DND-41 (cell line): ENCODE results near the gene RPA4.

Experiments used
- CTCF ChIP-seq: IDR thresholded peaks from 2 replicates; pipeline ENCODE4 v1.5.1; 2012; ENCODE audit warnings: borderline replicate concordance, low read length, moderate library complexity, mild to moderate bottlenecking; ENCODE audit not compliant: poor library complexity, severe bottlenecking; ENCODE audit errors: extremely low read depth
- EZH2 ChIP-seq: IDR thresholded peaks from 3 replicates; pipeline ENCODE4 v1.6.1; 2012; ENCODE audit warnings: borderline replicate concordance, low read depth, mild to moderate bottlenecking, moderate library complexity, low read length, inconsistent platforms; ENCODE audit not compliant: severe bottlenecking

DNA sequence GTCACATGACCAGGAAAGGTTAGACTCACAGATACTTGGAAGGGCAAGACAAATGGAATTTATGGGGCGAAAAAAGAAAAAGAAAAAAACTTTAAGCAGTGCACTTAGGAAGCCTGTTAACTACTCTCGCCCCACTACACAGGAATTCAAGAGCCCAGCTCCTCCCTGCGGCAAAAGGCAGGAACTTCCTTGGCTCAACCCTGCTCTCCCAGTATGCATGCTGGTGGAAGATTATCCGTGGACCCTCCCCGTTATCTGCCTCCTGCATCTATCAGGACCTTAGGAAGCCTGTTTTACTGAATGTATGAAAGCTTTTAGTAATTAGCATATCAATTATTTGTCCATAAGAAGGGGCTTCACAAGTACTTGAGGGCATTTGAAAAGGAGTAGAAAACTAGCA is 40.1 kb upstream of the RPA4 start:
- TF ChIP-seq CTCF (no peak), EZH2 (no peak)
